D341Med (cell line): ENCODE measurements around the gene ZNF430.
A peak's percentile ranks its signal among the peaks of the same experiment; 100 is the strongest.
"Not testable (repeated sequence)": the region's sequence is repeated elsewhere in the genome, so short reads cannot be mapped to it uniquely, and the experiment has no call there.

Experiments
- DNase-seq: peaks from one replicate; pipeline ENCODE4 v3.0.0; 2012; ENCODE audit warnings: low spot score

Gene ZNF430

GRCh38 chr19:21020298-21021227 lies at the start of gene ZNF430:
Gene ZNF430 (plus strand): TSS chr19:21020657. CDS start chr19:21020801, 144 bp downstream.
- peak; percentile 90 for DNase-seq

DNA sequence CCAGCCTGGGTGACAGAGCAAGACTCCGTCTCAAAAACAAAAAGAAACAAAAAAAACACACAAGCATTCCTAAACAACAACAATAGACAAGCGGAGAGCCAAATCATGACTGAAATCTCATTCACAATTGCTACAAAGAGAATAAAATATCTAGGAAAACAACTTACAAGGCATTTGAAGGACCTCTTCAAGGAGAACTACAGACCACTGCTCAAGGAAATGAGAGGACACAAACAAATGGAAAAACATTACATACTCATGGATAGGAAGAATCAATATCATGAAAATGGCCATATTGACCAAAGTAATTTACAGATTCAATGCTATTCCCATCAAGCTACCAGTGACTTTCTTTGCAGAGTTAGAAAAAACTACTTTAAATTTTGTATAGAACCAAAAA lies 27.7 kb upstream of the ZNF430 start:
- not testable (repeated sequence) for DNase-seq

- DNase-seq = peak; percentile 99
Measured at GRCh38 chr19:20999731-21000352, 20.6 kb upstream of the ZNF430 start.

GRCh38 chr19:21021238-21021637 lies 781 bp downstream of the ZNF430 start:
- not testable (repeated sequence) for DNase-seq

- DNase-seq = no peak
Measured at GRCh38 chr19:21022996-21023395, 2.5 kb downstream of the ZNF430 start.

DNA sequence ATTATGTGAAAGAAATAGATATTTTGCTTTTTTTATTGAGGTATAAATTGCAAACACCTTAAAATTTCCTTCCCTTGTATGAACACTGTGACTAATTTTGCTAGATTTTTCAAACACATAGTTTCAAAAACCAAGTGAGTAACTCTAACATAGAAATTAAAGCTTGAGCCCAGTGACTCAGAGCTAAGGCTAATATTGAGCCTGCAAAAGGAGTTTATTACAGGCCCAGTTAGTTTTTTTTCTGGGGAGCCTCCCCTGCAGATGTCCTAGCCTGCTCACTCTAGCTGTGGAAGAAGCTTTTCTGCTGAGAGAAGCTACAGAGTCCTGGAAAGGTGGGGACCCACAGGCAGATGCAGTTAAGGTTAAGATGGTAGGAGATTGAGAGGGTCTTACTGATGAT lies 3.4 kb downstream of the ZNF430 start:
- DNase-seq = no peak

- no peak for DNase-seq
Measured at GRCh38 chr19:21028969-21029268, 8.5 kb downstream of the ZNF430 start.

DNA sequence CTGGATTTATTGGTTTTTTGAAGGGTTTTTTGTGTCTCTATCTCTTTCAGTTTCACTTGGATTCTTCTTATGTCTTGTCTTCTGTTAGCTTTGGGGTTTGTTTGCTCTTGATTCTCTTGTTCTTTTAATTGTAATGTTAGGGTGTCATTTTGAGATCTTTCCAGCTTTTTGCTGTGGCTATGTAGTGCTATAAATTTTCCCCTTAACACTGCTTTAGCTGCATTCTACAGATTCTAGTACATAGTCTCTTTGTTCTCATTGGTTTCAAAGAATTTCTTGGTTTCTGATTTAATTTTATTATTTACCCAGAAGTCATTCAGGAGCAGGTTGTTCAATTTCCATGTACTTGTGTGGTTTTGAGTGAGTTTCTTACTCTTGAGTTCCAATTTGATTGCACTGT lies 24.6 kb downstream of the ZNF430 start:
- no peak for DNase-seq

DNA sequence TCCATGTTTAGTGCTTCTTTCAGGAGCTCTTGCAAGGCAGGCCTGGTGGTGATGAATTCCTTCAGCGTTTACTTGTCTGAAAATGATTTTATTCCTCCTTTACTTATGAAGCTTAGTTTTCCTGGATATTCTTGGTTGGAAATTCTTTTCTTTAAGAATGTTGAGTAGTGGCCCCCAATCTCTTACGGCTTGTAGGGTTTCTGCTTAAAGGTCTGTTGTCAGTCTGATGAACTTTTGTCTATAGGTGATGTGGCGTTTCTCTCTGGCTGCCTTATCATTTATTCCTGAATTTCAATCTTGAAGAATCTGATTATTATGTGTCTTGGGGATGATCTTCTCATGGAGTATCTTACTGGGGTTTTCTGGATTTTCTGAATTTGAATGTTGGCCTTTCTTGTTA lies 26.0 kb downstream of the ZNF430 start:
- no peak for DNase-seq

- DNase-seq = no peak
Measured at GRCh38 chr19:21047716-21048115, 27.3 kb downstream of the ZNF430 start.

DNA sequence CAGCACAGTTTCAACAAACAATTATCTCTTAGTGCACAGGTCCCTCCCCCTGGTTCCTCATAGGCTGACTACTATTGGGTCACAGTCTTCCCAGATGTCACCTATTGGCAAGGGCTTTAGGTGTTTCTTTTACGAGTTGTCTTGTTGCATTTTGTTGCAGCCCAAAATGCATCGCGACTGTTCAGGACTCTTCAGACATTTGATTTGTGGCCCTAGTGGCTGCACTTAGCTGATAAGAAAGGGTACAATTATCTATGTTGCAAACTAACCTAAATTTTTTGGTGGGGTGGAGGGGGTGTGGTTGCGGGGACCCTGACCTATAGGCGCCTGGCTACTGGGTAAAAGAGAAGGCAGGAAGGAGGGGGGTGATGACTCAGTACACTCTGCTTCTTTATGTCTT lies 32.4 kb downstream of the ZNF430 start:
- DNase-seq = no peak

DNA sequence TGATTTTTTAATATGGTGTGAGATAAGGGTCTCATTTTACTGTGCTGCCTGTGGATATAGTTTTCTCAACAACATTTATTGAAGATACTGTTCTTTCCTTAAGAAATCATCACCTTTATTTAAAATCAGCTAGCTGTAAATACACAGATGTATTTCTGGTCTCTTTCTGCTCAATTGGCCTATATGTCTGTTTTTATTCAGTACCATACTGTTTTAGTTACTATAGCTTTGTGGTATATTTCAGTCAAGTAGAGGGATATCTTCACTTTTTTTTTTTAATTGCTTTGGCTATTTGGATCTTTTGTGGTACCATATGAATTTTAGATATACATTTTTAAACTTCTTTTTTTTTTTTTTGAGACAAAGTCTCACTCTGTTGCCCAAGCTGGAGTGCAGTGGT lies 44.9 kb downstream of the ZNF430 start:
- no peak for DNase-seq

GRCh38 chr19:21082011-21082975 lies 61.8 kb downstream of the ZNF430 start, which contains the start of gene ZNF714:
Gene ZNF714 (plus strand): TSS chr19:21082203. CDS start chr19:21098269, 16,066 bp downstream.
- peak; percentile 89 for DNase-seq

- DNase-seq = no peak
Measured at GRCh38 chr19:21084343-21084742, 63.9 kb downstream of the ZNF430 start.

DNA sequence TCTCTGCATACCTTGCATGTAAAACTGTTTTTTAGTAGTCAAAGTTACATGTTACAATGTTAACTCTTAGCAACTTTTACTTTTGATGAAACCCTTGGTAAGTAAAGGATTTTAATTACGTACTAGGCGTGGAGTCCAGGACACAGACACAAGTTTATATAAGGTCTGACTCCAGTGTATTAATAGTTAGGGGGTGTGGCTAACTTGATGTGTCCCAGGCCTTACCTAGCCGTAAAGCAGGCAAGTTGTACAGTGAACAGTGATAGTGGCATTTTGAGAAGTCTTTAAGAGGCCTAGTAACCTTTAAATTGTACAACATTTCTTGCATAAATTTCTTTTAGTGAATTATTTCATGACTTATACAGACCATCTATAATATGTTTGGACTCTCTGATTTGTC lies 67.4 kb downstream of the ZNF430 start:
- no peak for DNase-seq

DNA sequence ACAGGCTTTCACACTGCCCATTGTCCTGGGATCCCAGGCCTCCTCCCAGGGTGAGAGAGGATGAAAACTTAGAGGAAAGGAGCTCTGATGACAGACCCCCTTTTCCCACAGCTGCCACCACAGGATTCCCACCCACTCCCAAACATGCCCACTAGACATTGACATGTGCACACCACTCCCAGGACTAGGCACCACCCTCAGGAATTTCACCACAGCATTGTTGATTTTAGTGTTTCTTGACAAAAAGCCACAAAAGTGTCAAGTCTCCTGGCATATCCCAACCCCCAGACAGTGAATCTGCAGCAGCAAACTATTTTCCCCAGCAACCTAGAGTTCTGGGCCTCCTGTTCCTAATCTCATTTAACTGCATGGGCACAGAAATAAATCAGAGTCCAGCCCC lies 71.7 kb downstream of the ZNF430 start:
- DNase-seq = no peak

DNA sequence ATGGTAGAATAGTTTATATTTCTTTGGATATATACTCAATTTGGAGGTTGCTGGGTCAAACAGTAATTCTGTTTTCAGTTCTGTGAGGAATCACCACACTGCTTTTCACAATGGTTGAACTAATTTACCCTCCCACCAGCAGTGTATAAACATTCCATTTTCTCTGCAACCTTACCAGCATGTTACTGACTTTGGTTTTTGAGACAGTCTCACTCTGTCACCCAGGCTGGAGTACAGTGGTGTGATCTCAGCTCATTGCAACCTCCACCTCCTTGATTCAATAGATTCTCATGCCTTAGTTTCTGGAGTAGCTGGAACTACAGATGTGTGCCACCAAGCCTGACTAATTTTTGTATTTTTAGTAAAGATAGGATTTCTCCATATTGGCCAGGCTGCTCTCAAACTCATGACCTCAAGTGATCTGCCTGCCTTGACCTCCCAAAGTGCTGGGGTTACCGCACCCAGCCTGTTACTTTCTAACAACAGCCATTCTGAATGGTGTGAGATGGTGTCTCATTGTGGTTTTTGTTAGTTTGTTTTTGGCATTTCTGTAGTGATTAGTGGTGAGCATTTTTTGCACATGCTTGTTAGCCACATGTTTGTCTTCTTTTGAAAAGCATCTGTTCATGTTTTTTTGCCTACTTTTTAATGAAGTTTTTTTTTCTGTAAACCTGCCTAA lies 74.0 kb downstream of the ZNF430 start:
- DNase-seq = no peak

GRCh38 chr19:21098291-21098690 lies 77.8 kb downstream of the ZNF430 start:
- no peak for DNase-seq

- no peak for DNase-seq
Measured at GRCh38 chr19:21101521-21102242, 81.2 kb downstream of the ZNF430 start.

GRCh38 chr19:21109116-21109515 lies 88.7 kb downstream of the ZNF430 start:
- DNase-seq = no peak
